Activated T-helper 2 cell treated with anti-CD3 and anti-CD28 coated beads, Interferon-gamma antibody, Interleukin-2, Interleukin-4, amounts not matched to agents 10 μg/mL and 5 μg/mL and 100 μg/mL, durations not matched to agents 14 hours and 24 hours and 36 hours (primary cell): ENCODE measurements around the gene SCIMP. TPM values are rescaled to one million over a fixed set of nuclear protein-coding genes. Genes with fewer than 3 reads are reported as not detected.
"Not testable (repeated sequence)": the region's sequence is repeated elsewhere in the genome, so short reads cannot be mapped to it uniquely, and the experiment has no call there.

ENCODE experiments used
- DNase-seq: peaks from one replicate; pipeline ENCODE4 v3.0.0; 2021; ENCODE audit warnings: low spot score
- H3K27ac Mint-ChIP-seq: one replicate; pipeline ENCODE4 v1.8.0; 2021; ENCODE audit warnings: mixed read lengths
- H3K27me3 Mint-ChIP-seq: one replicate; pipeline ENCODE4 v1.8.0; 2021; ENCODE audit warnings: low read depth, mixed read lengths
- H3K36me3 Mint-ChIP-seq: one replicate; pipeline ENCODE4 v1.8.0; 2021; ENCODE audit warnings: low read depth, mixed read lengths
- H3K4me1 Mint-ChIP-seq: one replicate; pipeline ENCODE4 v1.8.0; 2021; ENCODE audit warnings: low read depth, mixed read lengths
- H3K4me3 Mint-ChIP-seq: one replicate; pipeline ENCODE4 v1.8.0; 2021; ENCODE audit warnings: low read depth, mild to moderate bottlenecking, moderate library complexity, mixed read lengths
- H3K9me3 Mint-ChIP-seq: one replicate; pipeline ENCODE4 v1.8.0; 2021; ENCODE audit warnings: mixed read lengths
- intact Hi-C: fragments of 100-400 bp; cut with micrococcal nuclease; formaldehyde crosslinking; loops from one replicate; pipeline ENCODE4 v1.15.1; 2023
- total RNA-seq: library from RNA; stranded (reverse); gene quantifications from 2 replicates; pipeline ENCODE4 v1.2.3, GENCODE V29; 2022

Gene SCIMP
- total RNA-seq, 1 donor from 2014 or later: not detected

DNA sequence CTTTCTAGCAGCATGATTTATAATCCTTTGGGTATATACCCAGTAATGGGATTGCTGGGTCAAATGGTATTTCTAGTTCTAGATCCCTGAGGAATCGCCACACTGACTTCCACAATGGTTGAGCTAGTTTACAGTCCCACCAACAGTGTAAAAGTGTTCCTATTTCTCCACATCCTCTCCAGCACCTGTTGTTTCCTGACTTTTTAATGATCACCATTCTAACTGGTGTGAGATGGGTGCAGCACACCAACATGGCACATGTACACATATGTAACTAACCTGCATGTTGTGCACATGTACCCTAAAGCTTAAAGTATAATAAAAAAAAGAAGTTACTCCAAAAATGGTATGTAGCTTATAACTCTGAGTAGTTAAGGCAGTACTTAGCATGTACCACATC is 74.0 kb downstream of the SCIMP start:
- DNase-seq, H3K9me3 Mint-ChIP-seq, H3K4me3 Mint-ChIP-seq, H3K27ac Mint-ChIP-seq, H3K36me3 Mint-ChIP-seq, intact Hi-C loops, H3K4me1 Mint-ChIP-seq: not testable (repeated sequence)
- H3K27me3 Mint-ChIP-seq: peaks cover 17% of the 10 kb centered on the region

Other genes starting within 250 kb of the SCIMP start
- 90.2 and 92.3 TPM in 2 replicates for gene CAMTA2, start 247.2 kb downstream of the SCIMP start, total RNA-seq
- 0.43 and 0.53 TPM in 2 replicates for gene INCA1, start 237.3 kb downstream of the SCIMP start, total RNA-seq
- 51.0 and 51.4 TPM in 2 replicates for gene KIF1C, start 236.9 kb downstream of the SCIMP start, total RNA-seq
- gene SLC52A1, start 199.4 kb downstream of the SCIMP start, total RNA-seq: 0.14 TPM in 2 replicates
- 1.4 and 1.9 TPM in 2 replicates for gene ZFP3, start 156.4 kb downstream of the SCIMP start, total RNA-seq
- 12.4 and 16.5 TPM in 2 replicates for gene ZNF232, start 123.0 kb downstream of the SCIMP start, total RNA-seq
- gene USP6, start 118.8 kb downstream of the SCIMP start, total RNA-seq: 0.07 TPM in 1 of 2 replicates, not detected in the other
- 8.0 and 8.9 TPM in 2 replicates for gene ZNF594, start 43.0 kb downstream of the SCIMP start, total RNA-seq
- 45.8 and 53.2 TPM in 2 replicates for gene RABEP1, start 47.4 kb upstream of the SCIMP start, total RNA-seq
- 139 and 152 TPM in 2 replicates for gene NUP88, start 184.8 kb upstream of the SCIMP start, total RNA-seq
- 61.0 and 63.1 TPM in 2 replicates for gene RPAIN, start 185.3 kb upstream of the SCIMP start, total RNA-seq
- gene C1QBP, start 204.3 kb upstream of the SCIMP start, total RNA-seq: 363 and 372 TPM in 2 replicates
- 32.6 and 34.0 TPM in 2 replicates for gene DHX33, start 234.1 kb upstream of the SCIMP start, total RNA-seq